ENCODE data around the gene RUBCNL.

The RUBCNL gene

DNA sequence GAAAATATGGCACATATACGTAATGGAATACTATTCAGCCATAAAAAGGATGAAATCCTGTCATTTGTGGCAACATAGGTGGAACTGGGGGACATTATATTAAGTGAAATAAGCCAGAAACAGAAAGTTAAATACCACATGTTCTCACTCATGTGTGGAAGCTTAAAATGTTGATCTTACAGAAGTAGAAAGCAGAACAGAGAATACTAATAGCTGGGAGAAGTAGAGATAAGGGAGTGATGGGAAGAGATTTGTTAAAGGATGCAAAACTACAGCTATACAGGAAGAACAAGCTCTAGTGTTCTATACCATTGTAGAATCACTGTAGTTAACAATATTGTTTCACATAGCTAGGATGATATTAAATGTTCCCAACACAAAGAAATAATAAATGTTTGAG lies 68.1 kb downstream of the RUBCNL start:
- H3K4me3 ChIP-seq (ENCODE audit: low read depth, low read length) = no peak overlapping the region
- H3K36me3 ChIP-seq (ENCODE audit: control insufficient read depth, insufficient read depth, low read length) = no peaks in the 10 kb centered on the region
- H3K27ac ChIP-seq (ENCODE audit: low read depth, low read length) = no peak overlapping the region
- H3K4me1 ChIP-seq (ENCODE audit: control insufficient read depth, insufficient read depth, low read length) = no peaks in the 10 kb centered on the region
- H3K9me3 ChIP-seq (ENCODE audit: control insufficient read depth, insufficient read depth, low read length) = no peaks in the 10 kb centered on the region
- H3K27me3 ChIP-seq (ENCODE audit: control insufficient read depth, insufficient read depth, low read length) = no peaks in the 10 kb centered on the region; the same call in 1 of the 2 replicates
- H3K9ac ChIP-seq (ENCODE audit: low read depth, low read length) = no peak overlapping the region

DNA sequence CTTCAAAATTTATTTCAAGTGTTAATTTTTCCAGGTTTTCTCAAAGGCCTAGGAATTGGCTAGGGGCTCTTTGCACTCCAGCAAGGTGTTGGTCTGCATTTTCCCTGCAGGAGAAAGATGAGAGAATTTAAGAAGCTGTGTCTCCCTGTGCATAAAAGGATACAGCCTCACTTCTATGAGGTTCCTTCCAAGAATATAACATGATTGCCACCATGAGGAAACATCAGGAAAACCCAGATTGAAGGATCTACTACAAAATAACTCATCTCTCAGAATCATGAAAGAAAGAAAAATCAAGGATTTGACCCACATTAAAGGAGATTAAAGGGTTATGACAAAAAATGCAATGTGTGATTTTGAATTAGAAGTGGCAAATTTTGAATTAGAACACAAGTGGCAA lies 69.9 kb downstream of the RUBCNL start:
- Histone ChIP-seq H3K27ac (ENCODE audit: low read depth, low read length) (no peak overlapping the region), H3K4me1 (ENCODE audit: control insufficient read depth, insufficient read depth, low read length) (no peaks in the 10 kb centered on the region), H3K9ac (ENCODE audit: low read depth, low read length) (no peak overlapping the region), H3K27me3 (ENCODE audit: control insufficient read depth, insufficient read depth, low read length) (no peaks in the 10 kb centered on the region; the same call in 1 of the 2 replicates), H3K9me3 (ENCODE audit: control insufficient read depth, insufficient read depth, low read length) (peaks cover 1% of the 10 kb centered on the region; the same call in 1 of the 2 replicates), H3K4me3 (ENCODE audit: low read depth, low read length) (no peak overlapping the region), H3K36me3 (ENCODE audit: control insufficient read depth, insufficient read depth, low read length) (no peaks in the 10 kb centered on the region)

DNA sequence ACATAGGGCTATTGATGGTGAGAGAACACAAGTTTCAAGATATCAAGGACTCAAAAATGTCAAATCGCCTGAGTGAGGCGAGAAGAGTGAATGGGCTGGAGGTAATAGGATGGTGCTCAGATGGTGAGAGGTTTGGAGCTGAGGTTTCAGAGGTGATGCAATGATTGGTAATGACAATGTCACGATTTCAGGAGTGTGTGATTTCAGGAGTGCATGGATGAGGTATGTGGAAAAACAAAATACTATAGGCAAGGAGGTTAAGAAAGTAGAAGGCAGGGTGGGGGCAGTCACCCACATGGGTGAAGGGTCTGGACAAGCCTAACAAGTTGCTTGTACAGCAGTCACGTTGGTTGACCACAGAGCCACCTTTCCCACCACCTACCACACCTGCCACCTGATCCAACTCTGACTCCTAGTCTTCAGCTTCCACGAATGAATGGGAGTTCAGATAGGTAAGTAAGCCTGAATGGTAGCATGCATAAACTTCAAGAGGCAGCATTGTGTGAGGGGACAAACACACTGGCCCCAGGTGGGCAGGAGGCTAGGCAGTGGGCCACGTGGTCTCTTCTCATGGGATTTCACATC lies 71.5 kb downstream of the RUBCNL start:
- Histone ChIP-seq H3K27me3 (ENCODE audit: control insufficient read depth, insufficient read depth, low read length) (no peaks in the 10 kb centered on the region; the same call in 1 of the 2 replicates), H3K9me3 (ENCODE audit: control insufficient read depth, insufficient read depth, low read length) (peaks cover 4% of the 10 kb centered on the region; the same call in 1 of the 2 replicates), H3K27ac (ENCODE audit: low read depth, low read length) (no peak overlapping the region), H3K36me3 (ENCODE audit: control insufficient read depth, insufficient read depth, low read length) (no peaks in the 10 kb centered on the region), H3K9ac (ENCODE audit: low read depth, low read length) (no peak overlapping the region), H3K4me3 (ENCODE audit: low read depth, low read length) (no peak overlapping the region), H3K4me1 (ENCODE audit: control insufficient read depth, insufficient read depth, low read length) (no peaks in the 10 kb centered on the region)

DNA sequence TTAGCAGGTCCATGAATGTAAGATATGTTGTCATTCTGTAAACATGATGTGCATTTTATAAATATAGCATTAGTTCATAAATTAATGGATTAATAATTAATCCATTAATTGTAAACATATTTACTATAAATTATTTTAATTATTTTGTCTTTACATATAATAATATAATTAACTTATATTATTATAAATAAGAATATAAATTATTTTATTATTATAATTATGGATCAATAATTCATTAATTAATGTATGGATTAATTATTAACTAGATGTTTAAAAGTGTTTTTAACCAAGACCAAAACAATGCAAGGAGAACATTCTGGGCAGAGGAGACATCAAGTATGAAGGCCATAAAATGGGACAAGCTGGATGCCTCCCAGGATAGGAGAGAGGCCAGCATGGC lies 72.0 kb downstream of the RUBCNL start:
- Histone ChIP-seq H3K4me3 (ENCODE audit: low read depth, low read length) (no peak overlapping the region), H3K9me3 (ENCODE audit: control insufficient read depth, insufficient read depth, low read length) (peaks cover 4% of the 10 kb centered on the region; the same call in 1 of the 2 replicates), H3K9ac (ENCODE audit: low read depth, low read length) (no peak overlapping the region), H3K27ac (ENCODE audit: low read depth, low read length) (no peak overlapping the region), H3K4me1 (ENCODE audit: control insufficient read depth, insufficient read depth, low read length) (no peaks in the 10 kb centered on the region), H3K36me3 (ENCODE audit: control insufficient read depth, insufficient read depth, low read length) (no peaks in the 10 kb centered on the region), H3K27me3 (ENCODE audit: control insufficient read depth, insufficient read depth, low read length) (no peaks in the 10 kb centered on the region; the same call in 1 of the 2 replicates)

DNA sequence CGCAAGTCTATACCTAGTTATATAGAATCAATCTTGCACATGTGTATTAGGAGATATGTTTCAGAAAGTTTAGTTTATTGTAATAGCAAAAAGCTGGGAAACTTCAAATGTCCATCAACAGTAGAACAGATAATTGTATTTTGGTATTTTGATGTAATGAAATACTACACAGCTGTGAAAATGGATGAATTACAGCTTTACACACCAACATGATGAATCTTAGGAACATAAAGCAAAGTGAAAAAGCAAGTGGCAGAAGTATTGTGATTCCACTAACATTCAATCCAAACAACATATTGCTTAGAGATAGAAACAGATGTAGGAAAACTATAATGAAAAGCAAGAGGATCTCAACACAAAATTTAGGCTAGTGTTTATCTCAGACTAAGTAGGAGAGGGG lies 72.5 kb downstream of the RUBCNL start:
- Histone ChIP-seq H3K27me3 (ENCODE audit: control insufficient read depth, insufficient read depth, low read length) (no peaks in the 10 kb centered on the region; the same call in 1 of the 2 replicates), H3K27ac (ENCODE audit: low read depth, low read length) (no peak overlapping the region), H3K4me1 (ENCODE audit: control insufficient read depth, insufficient read depth, low read length) (no peaks in the 10 kb centered on the region), H3K9me3 (ENCODE audit: control insufficient read depth, insufficient read depth, low read length) (peaks cover 4% of the 10 kb centered on the region; the same call in 1 of the 2 replicates), H3K36me3 (ENCODE audit: control insufficient read depth, insufficient read depth, low read length) (no peaks in the 10 kb centered on the region), H3K4me3 (ENCODE audit: low read depth, low read length) (no peak overlapping the region), H3K9ac (ENCODE audit: low read depth, low read length) (no peak overlapping the region)

DNA sequence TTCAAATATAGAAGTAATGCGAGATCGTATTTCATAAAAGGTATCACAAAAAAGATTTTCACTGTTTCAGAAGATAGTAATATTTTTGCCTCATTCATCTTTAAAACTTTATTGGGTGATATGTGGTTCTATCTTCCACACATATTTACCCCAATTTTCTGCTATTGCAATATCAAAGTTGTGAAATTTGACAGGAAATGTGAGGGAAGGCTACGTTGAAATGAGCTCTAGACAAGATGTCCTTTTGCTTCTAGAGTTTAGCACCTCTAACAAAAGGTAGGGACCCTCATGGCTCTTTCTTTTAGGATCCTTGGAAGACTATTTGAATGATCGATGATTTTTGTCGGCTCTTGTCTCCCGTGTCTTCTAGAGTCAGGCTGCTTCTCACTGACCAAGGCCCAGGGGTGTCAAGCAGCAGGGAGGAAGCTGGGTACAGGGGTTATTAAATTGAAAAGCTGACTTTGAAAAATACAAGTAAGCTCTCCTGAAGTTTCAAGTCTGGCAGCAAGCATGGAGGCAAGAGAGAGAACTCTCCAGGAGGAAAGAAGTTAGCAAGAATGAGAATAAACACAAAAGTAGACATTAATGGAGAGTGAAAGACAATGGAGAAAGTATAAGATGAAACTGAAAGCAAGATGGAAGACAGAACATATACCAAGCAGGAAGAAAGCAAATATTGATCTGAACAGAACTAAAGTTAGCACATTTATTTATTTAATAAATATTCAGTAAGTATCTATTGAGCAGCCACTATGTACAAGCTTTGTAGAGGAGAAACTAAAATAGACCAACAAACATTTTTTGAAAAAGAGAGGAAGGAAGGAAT lies 73.4 kb downstream of the RUBCNL start:
- no peaks in the 10 kb centered on the region; the same call in 1 of the 2 replicates for H3K27me3 ChIP-seq (ENCODE audit: control insufficient read depth, insufficient read depth, low read length)
- H3K27ac ChIP-seq (ENCODE audit: low read depth, low read length) = no peak overlapping the region
- H3K9me3 ChIP-seq (ENCODE audit: control insufficient read depth, insufficient read depth, low read length) = peaks cover 4% of the 10 kb centered on the region; the same call in 1 of the 2 replicates
- no peak overlapping the region for H3K9ac ChIP-seq (ENCODE audit: low read depth, low read length)
- H3K4me3 ChIP-seq (ENCODE audit: low read depth, low read length) = no peak overlapping the region
- no peaks in the 10 kb centered on the region for H3K36me3 ChIP-seq (ENCODE audit: control insufficient read depth, insufficient read depth, low read length)
- no peaks in the 10 kb centered on the region for H3K4me1 ChIP-seq (ENCODE audit: control insufficient read depth, insufficient read depth, low read length)

DNA sequence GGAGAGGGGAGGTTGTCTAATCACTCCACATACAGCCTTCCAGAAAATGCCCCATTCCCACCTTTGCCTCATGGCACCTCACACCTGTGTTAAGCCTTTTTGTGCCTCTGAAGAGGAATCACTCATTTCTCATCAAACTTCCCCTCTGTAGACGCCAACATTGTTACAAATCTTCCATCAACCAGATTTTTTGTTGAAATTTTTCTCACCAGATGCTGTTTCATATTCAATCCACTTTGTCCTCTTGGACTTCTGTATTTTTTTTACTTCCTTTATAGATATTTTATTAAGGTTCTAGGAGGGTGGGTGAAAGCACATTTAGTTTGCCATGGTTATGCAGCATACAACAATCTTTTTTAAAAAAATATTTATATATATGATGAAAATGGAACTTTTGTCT lies 74.0 kb downstream of the RUBCNL start:
- no peak overlapping the region for H3K9ac ChIP-seq (ENCODE audit: low read depth, low read length)
- H3K27ac ChIP-seq (ENCODE audit: low read depth, low read length) = no peak overlapping the region
- no peaks in the 10 kb centered on the region for H3K36me3 ChIP-seq (ENCODE audit: control insufficient read depth, insufficient read depth, low read length)
- no peaks in the 10 kb centered on the region; the same call in 1 of the 2 replicates for H3K27me3 ChIP-seq (ENCODE audit: control insufficient read depth, insufficient read depth, low read length)
- no peak overlapping the region for H3K4me3 ChIP-seq (ENCODE audit: low read depth, low read length)
- peaks cover 4% of the 10 kb centered on the region; the same call in 1 of the 2 replicates for H3K9me3 ChIP-seq (ENCODE audit: control insufficient read depth, insufficient read depth, low read length)
- no peaks in the 10 kb centered on the region for H3K4me1 ChIP-seq (ENCODE audit: control insufficient read depth, insufficient read depth, low read length)

DNA sequence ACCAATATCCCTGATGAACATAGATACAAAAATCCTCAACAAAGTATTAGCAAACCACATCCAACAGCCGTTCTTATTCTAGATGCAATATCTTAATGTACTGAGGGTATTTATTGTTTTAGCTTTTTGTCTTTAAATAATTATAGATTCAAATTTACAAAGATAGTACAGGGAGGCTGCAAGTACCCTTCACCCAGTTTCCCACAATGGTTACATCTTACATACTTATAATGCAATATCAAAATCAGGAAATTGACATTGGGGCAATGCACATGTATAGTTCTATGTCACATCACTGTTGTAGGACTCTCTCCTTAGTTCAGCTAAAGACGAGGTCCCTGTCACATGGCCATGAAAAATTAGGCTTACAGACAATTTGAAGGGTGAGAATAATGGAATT lies 75.8 kb downstream of the RUBCNL start:
- H3K27me3 ChIP-seq (ENCODE audit: control insufficient read depth, insufficient read depth, low read length) = no peaks in the 10 kb centered on the region
- H3K9me3 ChIP-seq (ENCODE audit: control insufficient read depth, insufficient read depth, low read length) = peaks cover 4% of the 10 kb centered on the region; the same call in 1 of the 2 replicates
- H3K9ac ChIP-seq (ENCODE audit: low read depth, low read length) = no peak overlapping the region
- H3K4me1 ChIP-seq (ENCODE audit: control insufficient read depth, insufficient read depth, low read length) = no peaks in the 10 kb centered on the region
- H3K27ac ChIP-seq (ENCODE audit: low read depth, low read length) = no peak overlapping the region
- no peaks in the 10 kb centered on the region for H3K36me3 ChIP-seq (ENCODE audit: control insufficient read depth, insufficient read depth, low read length)
- no peak overlapping the region for H3K4me3 ChIP-seq (ENCODE audit: low read depth, low read length)

DNA sequence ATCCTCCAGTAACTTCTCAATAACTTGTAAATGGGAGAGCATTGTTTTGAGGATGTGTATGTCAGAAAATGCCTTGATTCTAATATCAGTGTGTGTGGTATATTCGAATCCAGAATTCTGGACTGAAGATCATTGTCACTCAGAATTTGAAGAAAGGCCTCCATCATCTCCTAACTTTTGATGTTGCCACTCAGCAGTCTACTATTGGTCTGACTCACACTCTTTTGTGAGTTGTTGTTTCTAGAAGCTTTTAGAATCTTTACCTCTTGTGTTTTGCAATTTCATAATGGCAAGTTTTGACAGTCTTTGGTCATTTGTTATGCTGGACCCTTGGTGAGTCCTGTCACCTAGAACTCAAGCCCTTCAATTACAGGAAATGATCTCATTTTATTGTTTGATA lies 77.0 kb downstream of the RUBCNL start:
- H3K4me1 ChIP-seq (ENCODE audit: control insufficient read depth, insufficient read depth, low read length) = no peaks in the 10 kb centered on the region

DNA sequence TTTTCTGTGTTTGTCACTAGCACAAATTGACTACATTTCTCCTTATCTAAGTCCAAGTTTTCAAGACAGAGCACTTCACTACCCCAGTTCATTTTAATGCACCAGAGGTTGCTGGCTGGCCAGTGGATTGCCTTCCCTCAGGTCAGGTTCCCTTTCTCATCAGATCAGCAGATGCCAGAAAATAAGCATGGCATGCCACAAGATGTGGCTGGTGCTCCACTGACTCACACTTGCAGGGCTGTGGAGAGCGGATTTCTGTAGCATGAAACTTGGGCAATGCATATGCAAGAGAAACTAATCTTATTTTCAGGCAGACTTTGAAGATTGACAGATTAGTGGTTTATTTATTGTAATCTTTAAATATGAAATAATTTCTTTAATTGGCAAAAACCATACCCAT lies 79.5 kb downstream of the RUBCNL start:
- Histone ChIP-seq H3K4me1 (ENCODE audit: control insufficient read depth, insufficient read depth, low read length) (no peaks in the 10 kb centered on the region), H3K9ac (ENCODE audit: low read depth, low read length) (no peak overlapping the region), H3K9me3 (ENCODE audit: control insufficient read depth, insufficient read depth, low read length) (peaks cover 4% of the 10 kb centered on the region; the same call in 1 of the 2 replicates), H3K36me3 (ENCODE audit: control insufficient read depth, insufficient read depth, low read length) (no peaks in the 10 kb centered on the region), H3K4me3 (ENCODE audit: low read depth, low read length) (no peak overlapping the region), H3K27ac (ENCODE audit: low read depth, low read length) (no peak overlapping the region), H3K27me3 (ENCODE audit: control insufficient read depth, insufficient read depth, low read length) (no peaks in the 10 kb centered on the region)

More for the DNA sequence above, 77.0 kb downstream of the RUBCNL start:
- Histone ChIP-seq H3K27ac (ENCODE audit: low read depth, low read length) (no peak overlapping the region), H3K9ac (ENCODE audit: low read depth, low read length) (no peak overlapping the region), H3K4me3 (ENCODE audit: low read depth, low read length) (no peak overlapping the region), H3K9me3 (ENCODE audit: control insufficient read depth, insufficient read depth, low read length) (peaks cover 4% of the 10 kb centered on the region; the same call in 1 of the 2 replicates), H3K27me3 (ENCODE audit: control insufficient read depth, insufficient read depth, low read length) (no peaks in the 10 kb centered on the region), H3K36me3 (ENCODE audit: control insufficient read depth, insufficient read depth, low read length) (no peaks in the 10 kb centered on the region)

DNA sequence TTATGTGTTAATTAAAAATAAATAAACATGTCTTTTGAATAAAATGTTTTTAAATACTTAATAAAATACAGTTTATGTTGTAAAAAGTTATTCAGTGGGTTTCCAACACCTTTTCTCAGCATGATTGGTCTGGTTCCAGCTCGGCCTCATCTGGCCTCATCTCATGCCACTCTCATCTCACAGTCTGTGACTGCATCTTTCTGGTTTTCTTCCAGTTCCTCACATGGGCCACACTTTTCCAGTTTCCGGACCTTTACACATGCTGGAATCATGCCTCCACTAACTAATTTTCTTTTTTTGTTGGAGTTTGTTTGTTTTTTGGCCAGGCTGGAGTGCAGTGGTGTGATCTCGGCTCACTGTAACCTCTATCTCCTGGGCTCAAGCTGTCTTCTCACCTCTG lies 82.5 kb downstream of the RUBCNL start:
- no peaks in the 10 kb centered on the region for H3K4me1 ChIP-seq (ENCODE audit: control insufficient read depth, insufficient read depth, low read length)
- no peaks in the 10 kb centered on the region for H3K9me3 ChIP-seq (ENCODE audit: control insufficient read depth, insufficient read depth, low read length)
- H3K9ac ChIP-seq (ENCODE audit: low read depth, low read length) = no peak overlapping the region
- no peaks in the 10 kb centered on the region for H3K27me3 ChIP-seq (ENCODE audit: control insufficient read depth, insufficient read depth, low read length)
- no peak overlapping the region for H3K4me3 ChIP-seq (ENCODE audit: low read depth, low read length)
- H3K27ac ChIP-seq (ENCODE audit: low read depth, low read length) = no peak overlapping the region
- H3K36me3 ChIP-seq (ENCODE audit: control insufficient read depth, insufficient read depth, low read length) = no peaks in the 10 kb centered on the region
